ENCODE results near the gene CCL22. TPM values are rescaled to one million over a fixed set of nuclear protein-coding genes. Genes with fewer than 3 reads are reported as not detected.

CCL22 gene
- total and polyA plus RNA-seq, 2 donors (not counting 3 experiments of a cell fraction or from before 2014, with no cell fraction given) = not detected

GRCh38 chr16:57319646-57320045, 38.9 kb upstream of the CCL22 start:
- H3K79me2 ChIP-seq (ENCODE audit: control insufficient read depth, insufficient read depth, low read length) = no peaks in the 10 kb centered on the region
- H3K9ac ChIP-seq (replicated peaks; ENCODE audit: extremely low read depth, insufficient read depth, low read length) = no peak overlapping the region
- no peaks in the 10 kb centered on the region for H4K20me1 ChIP-seq (replicated peaks; ENCODE audit: control insufficient read depth, extremely low read depth, insufficient read depth, low read length)
- no TSS peak for BruUV-seq (replicated peaks)
- intact Hi-C loops (cut with micrococcal nuclease) = no loop called here
- no peak overlapping the region for H3K27ac ChIP-seq (ENCODE audit: insufficient read depth, low read depth, low read length)
- TF ChIP-seq POLR2AphosphoS5 (IDR thresholded peaks at IDR 0.05; ENCODE audit: insufficient read depth, low read depth, low read length) (no peak), FOS (IDR thresholded peaks at IDR 0.05; ENCODE audit: borderline replicate concordance, insufficient read depth, low read length) (no peak), GATA2 (IDR thresholded peaks at IDR 0.05; ENCODE audit: insufficient read depth, insufficient read length, low read depth, low read length) (no peak), MYC (IDR thresholded peaks at IDR 0.05; ENCODE audit: low read depth, low read length) (no peak), JUN (IDR thresholded peaks at IDR 0.05; ENCODE audit: borderline replicate concordance, insufficient read depth, insufficient read length, low read depth) (no peak), POLR2A (IDR thresholded peaks at IDR 0.05; ENCODE audit: low read depth, low read length) (no peak), EZH2 (IDR thresholded peaks at IDR 0.05; ENCODE audit: borderline replicate concordance, low read depth, low read length, severe bottlenecking) (no peak), MAX (IDR thresholded peaks at IDR 0.05; ENCODE audit: insufficient read depth, insufficient read length) (no peak)
- TF ChIP-seq, protein P1, sequence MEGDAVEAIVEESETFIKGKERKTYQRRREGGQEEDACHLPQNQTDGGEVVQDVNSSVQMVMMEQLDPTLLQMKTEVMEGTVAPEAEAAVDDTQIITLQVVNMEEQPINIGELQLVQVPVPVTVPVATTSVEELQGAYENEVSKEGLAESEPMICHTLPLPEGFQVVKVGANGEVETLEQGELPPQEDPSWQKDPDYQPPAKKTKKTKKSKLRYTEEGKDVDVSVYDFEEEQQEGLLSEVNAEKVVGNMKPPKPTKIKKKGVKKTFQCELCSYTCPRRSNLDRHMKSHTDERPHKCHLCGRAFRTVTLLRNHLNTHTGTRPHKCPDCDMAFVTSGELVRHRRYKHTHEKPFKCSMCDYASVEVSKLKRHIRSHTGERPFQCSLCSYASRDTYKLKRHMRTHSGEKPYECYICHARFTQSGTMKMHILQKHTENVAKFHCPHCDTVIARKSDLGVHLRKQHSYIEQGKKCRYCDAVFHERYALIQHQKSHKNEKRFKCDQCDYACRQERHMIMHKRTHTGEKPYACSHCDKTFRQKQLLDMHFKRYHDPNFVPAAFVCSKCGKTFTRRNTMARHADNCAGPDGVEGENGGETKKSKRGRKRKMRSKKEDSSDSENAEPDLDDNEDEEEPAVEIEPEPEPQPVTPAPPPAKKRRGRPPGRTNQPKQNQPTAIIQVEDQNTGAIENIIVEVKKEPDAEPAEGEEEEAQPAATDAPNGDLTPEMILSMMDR (IDR thresholded peaks at IDR 0.05; ENCODE audit: extremely low read depth in 1 of 2, insufficient read depth in 1 of 2, low read depth in 1 of 2, low read length in 2 of 2) = no peak
- CTCF ChIA-PET = interaction anchor here (0.9 kb wide), 1 partner anchor 102 kb away, joined by 3 read pairs; no protein-coding TSS in a partner anchor
- H3K4me1 ChIP-seq (ENCODE audit: control insufficient read depth, extremely low read depth, insufficient read depth, low read length) = peaks cover 28% of the 10 kb centered on the region
- no peaks in the 10 kb centered on the region for H3K9me3 ChIP-seq (replicated peaks; ENCODE audit: control insufficient read depth, insufficient read depth, low read length)
- FAIRE-seq (no peak), DNase-seq (ENCODE audit: low read depth, low spot score) (no peak)
- H2AFZ ChIP-seq (ENCODE audit: low read depth, low read length) = no peak overlapping the region
- no peak overlapping the region for H3K4me2 ChIP-seq (ENCODE audit: insufficient read depth, low read length)
- dilution Hi-C loops (cut with MboI; ENCODE audit: extremely low pct_ligation_motif_present, low sequenced_read_pairs) = loop anchor here (25.0 kb wide), 1 partner anchor 93 kb away; the partner anchor contains the start of gene CCL17
- POLR2A ChIA-PET = no interaction called here
- no peak overlapping the region for H3K4me3 ChIP-seq (replicated peaks in 1 of 3; ENCODE audit: insufficient read depth in 1 of 3, low read depth in 1 of 3, low read length in 3 of 3)
- H3K9me1 ChIP-seq (replicated peaks; ENCODE audit: control insufficient read depth, extremely low read depth, insufficient read depth, low read length) = no peaks in the 10 kb centered on the region
- H3K27me3 ChIP-seq (ENCODE audit: control insufficient read depth in 2 of 2, insufficient read depth in 2 of 2, low read length in 2 of 2) = no peaks in the 10 kb centered on the region
- H3K36me3 ChIP-seq (ENCODE audit: control insufficient read depth in 2 of 2, extremely low read depth in 1 of 2, insufficient read depth in 2 of 2, low read length in 2 of 2) = no peaks in the 10 kb centered on the region
